GM19023 (cell line): ENCODE results near the gene PHYHIPL.

Experiments
- ATAC-seq: cut with Tn5 transposase; IDR thresholded peaks from one replicate; pipeline ENCODE4 v1.9.1; 2021; ENCODE audit warnings: mild to moderate bottlenecking, moderate library complexity; ENCODE audit not compliant: unreplicated experiment

The PHYHIPL gene

DNA sequence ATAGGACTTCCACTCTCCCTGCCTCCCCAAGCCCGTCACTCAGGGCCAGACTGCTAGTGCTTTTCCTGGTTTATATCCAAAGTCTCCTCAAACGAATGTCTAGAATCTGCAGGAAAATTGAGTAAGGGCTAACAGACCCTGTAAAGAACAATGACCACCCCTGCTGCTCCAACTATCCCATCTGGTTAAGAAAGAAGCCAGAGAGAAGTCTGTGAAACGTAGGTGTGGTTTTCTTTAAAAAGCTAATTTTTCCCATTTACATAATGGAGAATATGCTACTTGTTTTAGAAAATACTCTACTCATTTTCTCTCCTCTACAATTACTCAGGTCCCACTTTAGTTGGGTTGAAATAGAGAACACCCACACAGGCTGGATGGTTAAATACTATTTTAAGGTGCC is 113.4 kb downstream of the PHYHIPL start:
- no peak for ATAC-seq

DNA sequence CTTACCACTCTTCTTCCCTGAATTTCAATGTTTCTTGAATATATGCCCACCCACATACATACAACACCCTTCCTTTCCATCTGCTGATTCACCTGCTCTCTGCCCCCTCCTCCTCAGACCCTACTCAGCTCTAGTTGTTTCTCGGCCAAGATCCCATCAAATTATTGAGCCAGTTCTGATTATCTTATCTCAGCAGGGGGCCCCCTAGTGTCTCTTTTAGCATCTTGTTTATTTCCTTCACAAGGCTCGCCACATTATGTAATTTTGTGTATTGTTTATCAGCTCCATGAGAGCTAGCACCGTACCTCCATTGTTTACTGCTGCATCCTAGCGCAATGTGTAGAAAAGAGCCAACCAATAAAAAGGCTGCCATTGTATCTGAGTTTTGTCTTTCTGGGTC is 114.0 kb downstream of the PHYHIPL start:
- no peak for ATAC-seq
